HepG2 (cell line): ENCODE results near the gene ABCA2. TPM values are rescaled to one million over a fixed set of nuclear protein-coding genes. Genes with fewer than 3 reads are reported as not detected.

ENCODE experiments used
- ATAC-seq: fragments of 200-7000 bp; cut with Tn5 transposase; 3 replicates; pipeline ENCODE4 v1.9.1; 2020; ENCODE audit warnings: mild to moderate bottlenecking, moderate library complexity
- Bru-seq: library from RNA; stranded (reverse); fragments of 400-500 nt; gene quantifications from one replicate; lab custom pipeline; 2021; lab: Mats Ljungman, UMichigan
- BruChase-seq, 2 experiments: library from RNA; stranded (reverse); fragments of 400-500 nt; gene quantifications; one replicate each; lab custom pipeline; 2021; lab: Mats Ljungman, UMichigan
- BruUV-seq: library from RNA; stranded (reverse); fragments of 400-500 nt; replicated peaks from 2 replicates; lab custom pipeline; 2021; lab: Mats Ljungman, UMichigan
- CTCF ChIA-PET: fragments of 300-600 bp; formaldehyde crosslinking; extraction: SDS; loops from one replicate; lab custom pipeline; 2021; ENCODE audit warnings: low total read pairs, inconsistent platforms, low intra/inter-chr PET ratio; lab: Yijun Ruan, JAX
- POLR2A ChIA-PET: fragments of 350-600 bp; sonication (Branson Sonifier 250); formaldehyde crosslinking; loops from one replicate; lab custom pipeline; 2020; ENCODE audit warnings: antibody characterized with exemption, inconsistent platforms; lab: Yijun Ruan, JAX
- DNase-seq: peaks from one replicate; pipeline ENCODE4 v3.0.0-alpha.2; 2015; ENCODE audit warnings: low spot score
- FAIRE-seq: peaks from 3 replicates; lab custom pipeline; 2011; peaks lifted over from hg19 to GRCh38; lab: Jason Lieb, UNC
- H2AFZ ChIP-seq: one replicate; pipeline ENCODE4 v1.6.1; 2011; ENCODE audit warnings: low read length, inconsistent platforms
- H3K27ac ChIP-seq: fragments of 300-600 bp; 3 replicates; pipeline ENCODE4 v1.8.0; 2011; ENCODE audit warnings: mixed run types, mild to moderate bottlenecking, mixed read lengths, low read length, inconsistent platforms; ENCODE audit not compliant: insufficient read depth; ENCODE audit errors: extremely low read length
- H3K27me3 ChIP-seq, 2 experiments: fragments of 200-600 bp in 1 of 2; 2 replicates in 1 of 2; 3 replicates in 1 of 2; pipeline versions ENCODE4 v1.6.0 to v1.8.0; 2011; ENCODE audit warnings: low read length in 2 of 2, mild to moderate bottlenecking in 2 of 2, moderate library complexity in 2 of 2, inconsistent platforms in 1 of 2; ENCODE audit not compliant: insufficient read depth in 2 of 2, control insufficient read depth in 1 of 2
- H3K36me3 ChIP-seq, 2 experiments: fragments of 200-600 bp in 1 of 2; replicated peaks in 1 of 2; 2 replicates in 1 of 2; 3 replicates in 1 of 2; pipeline versions ENCODE4 v1.5.1 to v1.8.0; 2011; ENCODE audit warnings: low read length in 2 of 2, inconsistent platforms in 1 of 2; ENCODE audit not compliant: insufficient read depth in 2 of 2, control insufficient read depth in 1 of 2
- H3K4me1 ChIP-seq: 2 replicates; pipeline ENCODE4 v1.5.1; 2012; ENCODE audit warnings: low read length, inconsistent platforms; ENCODE audit not compliant: insufficient read depth
- H3K4me2 ChIP-seq: 2 replicates; pipeline ENCODE4 v1.6.0; 2011; ENCODE audit warnings: low read depth, low read length, inconsistent platforms
- H3K4me3 ChIP-seq, 3 experiments: fragments of 200-600 bp in 1 of 3; sonication (generic), shearing (Covaris generic) in 1 of 3; replicated peaks in 1 of 3; 2 replicates each; pipeline ENCODE4 v1.5.1; 2011 to 2016; ENCODE audit warnings: low read length in 3 of 3, inconsistent platforms in 2 of 3, low read depth in 2 of 3, mild to moderate bottlenecking in 2 of 3, control low read depth in 1 of 3, mixed read lengths in 1 of 3; ENCODE audit not compliant: insufficient read depth in 1 of 3
- H3K79me2 ChIP-seq: one replicate; pipeline ENCODE4 v1.6.1; 2011; ENCODE audit warnings: low read length, inconsistent platforms; ENCODE audit not compliant: insufficient read depth
- H3K9ac ChIP-seq: 2 replicates; pipeline ENCODE4 v1.6.0; 2011; ENCODE audit warnings: mild to moderate bottlenecking, low read depth, low read length, inconsistent platforms; ENCODE audit not compliant: insufficient read depth
- H3K9me3 ChIP-seq: 2 replicates; pipeline ENCODE4 v1.5.1; 2012; ENCODE audit warnings: mild to moderate bottlenecking, low read length
- H4K20me1 ChIP-seq: 2 replicates; pipeline ENCODE4 v1.6.0; 2011; ENCODE audit warnings: inconsistent platforms, mild to moderate bottlenecking, low read length, moderate library complexity; ENCODE audit not compliant: insufficient read depth
- JUNB ChIP-seq: sonication (generic); formaldehyde crosslinking; IDR thresholded peaks from 2 replicates; pipeline ENCODE4 v1.8.0; 2022; ENCODE audit warnings: missing genetic modification reagents, mild to moderate bottlenecking, borderline replicate concordance
- ZNF329 ChIP-seq: sonication (generic); formaldehyde crosslinking; IDR thresholded peaks from 2 replicates; pipeline ENCODE4 v1.9.0; 2021; ENCODE audit warnings: low read depth, mild to moderate bottlenecking, missing genetic modification reagents
- ZNF510 ChIP-seq: sonication (generic); formaldehyde crosslinking; IDR thresholded peaks from 2 replicates; pipeline ENCODE4 v1.4.0; 2020; ENCODE audit warnings: low read depth, mild to moderate bottlenecking, missing genetic modification reagents
- WGBS: methylation state at CpG from one replicate; pipeline ENCODE4 v1.1.6; 2017; ENCODE audit warnings: low lambda C conversion rate; 5-methylcytosine and 5-hydroxymethylcytosine counted together
- in situ Hi-C: cut with HindIII; loops from 2 replicates; pipeline ENCODE4 v1.10.0; 2017; ENCODE audit warnings: low pct_unique_long_range_greater_than_20kb; ENCODE audit not compliant: extremely low pct_ligation_motif_present
- intact Hi-C: fragments of 100-400 bp; cut with micrococcal nuclease; formaldehyde crosslinking; loops from one replicate; pipeline ENCODE4 v1.10.0; 2022; ENCODE audit not compliant: unreplicated experiment
- long read RNA-seq, 2 experiments: library from RNA in 1 of 2; library from polyadenylated mRNA in 1 of 2; stranded (forward) in 1 of 2; unstranded in 1 of 2; transcript quantifications; one replicate each; pipeline ENCODE4 v2.0.0, GENCODE V29; 2019 to 2022
- polyA minus RNA-seq, 3 experiments: library from RNA; depleted of rRNA, polyadenylated mRNA; stranded (reverse); fragments of >200 nt; gene quantifications; 2 replicates each; pipeline ENCODE4 v1.2.3, GENCODE V29; 2011; ENCODE audit warnings: low replicate concordance in 1 of 3
- polyA plus RNA-seq, 8 experiments: library from polyadenylated mRNA; depleted of rRNA in 3 of 8; stranded (reverse) in 7 of 8; unstranded in 1 of 8; fragments of >200 nt; fragmentation: Illumina TruSeq in 4 of 8; extraction: Trizol in 4 of 8; gene quantifications; 2 replicates each; pipeline versions ENCODE4 v1.2.1 to v1.2.3, GENCODE V29; 2011 to 2016; ENCODE audit warnings: low read depth in 4 of 8, missing spikeins in 1 of 8, mixed read lengths in 1 of 8; ENCODE audit not compliant: insufficient read depth in 1 of 8
- total RNA-seq, 5 experiments: library from RNA; depleted of rRNA; stranded (reverse); fragments of >200 nt; fragmentation: Illumina TruSeq; extraction: Trizol; gene quantifications; 2 replicates each; pipeline ENCODE4 v1.2.3, GENCODE V29; 2016; ENCODE audit warnings: low read depth in 1 of 5
- TF ChIP-seq, protein P1 (sequence below): sonication (generic); formaldehyde crosslinking; IDR thresholded peaks from 2 replicates; pipeline ENCODE4 v1.5.0; 2020; ENCODE audit warnings: mild to moderate bottlenecking, missing genetic modification reagents
- TF ChIP-seq, protein P2 (sequence below): sonication (generic); formaldehyde crosslinking; IDR thresholded peaks from 2 replicates; pipeline ENCODE4 v1.4.0; 2020; ENCODE audit warnings: mild to moderate bottlenecking, missing genetic modification reagents

Gene ABCA2
- total RNA-seq (2016; rRNA removed; fragmentation: Illumina TruSeq; extraction: Trizol) = 0.72 and 2.9 TPM in 2 replicates
- total RNA-seq (2016; cell fraction: cytosol; rRNA removed; fragmentation: Illumina TruSeq; extraction: Trizol; ENCODE audit: low read depth) = 0.35 and 1.1 TPM in 2 replicates
- 1.1 and 2.6 TPM in 2 replicates for total RNA-seq (2016; cell fraction: insoluble cytoplasmic fraction; rRNA removed; fragmentation: Illumina TruSeq; extraction: Trizol)
- total RNA-seq (2016; cell fraction: membrane; rRNA removed; fragmentation: Illumina TruSeq; extraction: Trizol) = 0.96 and 1.1 TPM in 2 replicates
- 5.7 and 7.0 TPM in 2 replicates for total RNA-seq (2016; cell fraction: nucleus; rRNA removed; fragmentation: Illumina TruSeq; extraction: Trizol)
- 19.2 and 21.0 TPM in 2 replicates for polyA plus RNA-seq (2011; rRNA removed)
- polyA plus RNA-seq (2011; cell fraction: cytosol; rRNA removed) = 8.6 and 13.3 TPM in 2 replicates
- 246 and 388 TPM in 2 replicates for polyA plus RNA-seq (2011; cell fraction: nucleus; rRNA removed)
- 22.2 and 22.7 TPM in 2 replicates for polyA plus RNA-seq (2012)
- 0.33 and 0.37 TPM in 2 replicates for polyA plus RNA-seq (2016; cell fraction: cytosol; fragmentation: Illumina TruSeq; extraction: Trizol; ENCODE audit: low read depth)
- polyA plus RNA-seq (2016; cell fraction: insoluble cytoplasmic fraction; fragmentation: Illumina TruSeq; extraction: Trizol; ENCODE audit: low read depth) = 0.39 and 1.4 TPM in 2 replicates
- polyA plus RNA-seq (2016; cell fraction: membrane; fragmentation: Illumina TruSeq; extraction: Trizol; ENCODE audit: low read depth) = 0.64 and 0.73 TPM in 2 replicates
- 15.6 and 16.5 TPM in 2 replicates for polyA plus RNA-seq (2016; cell fraction: nucleus; fragmentation: Illumina TruSeq; extraction: Trizol; ENCODE audit: insufficient read depth, low read depth)
- 35.7 and 56.6 TPM in 2 replicates for polyA minus RNA-seq (2011; rRNA and poly(A)+ RNA removed; ENCODE audit: low replicate concordance)
- 7.6 and 10.1 TPM in 2 replicates for polyA minus RNA-seq (2011; cell fraction: cytosol; rRNA and poly(A)+ RNA removed)
- 20.8 and 28.6 TPM in 2 replicates for polyA minus RNA-seq (2011; cell fraction: nucleus; rRNA and poly(A)+ RNA removed)
- Bru-seq, nascent RNA = percentile 37 among the genes with signal in this experiment
- BruChase-seq, experiment 1, labeled RNA remaining after a 6-hour chase = percentile 49 among the genes with signal in this experiment
- BruChase-seq, experiment 2, labeled RNA remaining after a 2-hour chase = percentile 44 among the genes with signal in this experiment
- long read RNA-seq, experiment 1 = 0 reads
- long read RNA-seq, experiment 2, full-length matches to known transcripts = 1 of 16 reads
- long read RNA-seq, experiment 2, partial matches to known transcripts = 9 of 16 reads
- long read RNA-seq, experiment 2, other reads (novel, unspliced or antisense) = 6 of 16 reads

DNA sequence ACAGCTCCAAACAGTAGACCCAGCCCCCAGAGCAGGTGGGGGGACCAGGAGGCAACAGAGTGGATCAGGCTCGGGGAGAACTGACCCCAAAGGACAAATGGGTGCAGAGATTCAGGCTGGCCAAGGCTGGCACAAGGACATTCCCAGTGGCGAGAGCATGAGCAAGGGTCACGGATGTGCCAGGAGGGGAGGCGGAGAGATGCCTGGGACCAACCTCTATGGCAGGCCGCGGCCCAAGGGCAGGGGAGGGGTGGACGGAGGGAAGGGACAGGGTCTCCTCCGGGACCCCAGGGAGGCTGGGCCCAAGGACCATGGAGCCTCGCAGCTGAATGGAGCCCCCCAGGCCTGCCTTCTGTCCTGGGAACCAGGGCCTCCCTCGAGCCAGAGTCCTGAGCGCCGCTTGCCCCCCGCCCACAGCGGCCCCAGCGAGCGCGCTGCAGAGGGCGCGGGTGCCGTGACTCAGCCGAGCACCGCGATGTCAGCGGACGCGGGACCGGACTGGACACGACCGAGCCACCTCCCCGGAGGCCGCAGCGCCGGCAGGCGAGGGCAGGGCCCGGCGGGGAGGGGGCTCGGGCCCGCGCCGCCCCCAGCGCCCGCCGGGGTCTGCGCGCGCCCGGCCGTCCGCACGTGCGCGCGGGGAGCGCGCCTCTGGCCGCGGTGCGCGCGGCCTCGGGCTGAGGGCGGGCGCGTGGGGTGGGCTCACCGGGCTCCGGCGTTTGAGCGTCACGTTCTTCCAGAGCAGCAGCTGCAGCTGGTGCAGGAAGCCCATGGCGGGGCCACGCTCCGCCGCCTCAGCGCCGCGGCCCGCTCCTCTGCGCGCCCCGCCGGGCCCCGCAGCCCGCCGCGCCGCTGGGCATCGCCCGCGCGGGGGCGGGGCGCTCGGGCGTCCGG lies at the start of gene ABCA2:
Gene ABCA2 (minus strand): TSS at position 869 of the 894 bp plus-strand sequence. CDS start 97 bp downstream, at position 772.
- Histone ChIP-seq H3K4me2 (peak within 1 kb of the TSS; percentile 95), H3K9ac (peak within 1 kb of the TSS; percentile 57; the same call in 1 of the 2 replicates), H3K36me3 (no peaks in the 10 kb centered on the region), H2AFZ (no peak within 1 kb of the TSS), H3K9me3 (no peaks in the 10 kb centered on the region), H4K20me1 (no peaks in the 10 kb centered on the region), H3K4me3 (peak within 1 kb of the TSS; percentile 46 to 78 (median 58)), H3K27ac (no peak within 1 kb of the TSS), H3K4me1 (peaks cover 87% of the 10 kb centered on the region), H3K79me2 (no peaks in the 10 kb centered on the region), H3K27me3 (peaks cover 0 to 19% of the 10 kb centered on the region in 2 experiments; a peak in 2 of 5 replicates)
- in situ Hi-C loops (no loop called here), intact Hi-C loops (no loop called here)
- POLR2A ChIA-PET = interaction anchor here (1.6 kb wide), 1 partner anchor 28 kb away, joined by 3 read pairs; no protein-coding TSS in a partner anchor
- ATAC-seq = no peak
- no peak for DNase-seq
- no peak for FAIRE-seq
- BruUV-seq = no TSS peak
- WGBS = 13% methylated on average over 1 of the region's 95 CpGs
- CTCF ChIA-PET = interaction anchor here (1.4 kb wide), 1 partner anchor 40 kb away, joined by 4 read pairs; no protein-coding TSS in a partner anchor
- TF ChIP-seq, protein P1, sequence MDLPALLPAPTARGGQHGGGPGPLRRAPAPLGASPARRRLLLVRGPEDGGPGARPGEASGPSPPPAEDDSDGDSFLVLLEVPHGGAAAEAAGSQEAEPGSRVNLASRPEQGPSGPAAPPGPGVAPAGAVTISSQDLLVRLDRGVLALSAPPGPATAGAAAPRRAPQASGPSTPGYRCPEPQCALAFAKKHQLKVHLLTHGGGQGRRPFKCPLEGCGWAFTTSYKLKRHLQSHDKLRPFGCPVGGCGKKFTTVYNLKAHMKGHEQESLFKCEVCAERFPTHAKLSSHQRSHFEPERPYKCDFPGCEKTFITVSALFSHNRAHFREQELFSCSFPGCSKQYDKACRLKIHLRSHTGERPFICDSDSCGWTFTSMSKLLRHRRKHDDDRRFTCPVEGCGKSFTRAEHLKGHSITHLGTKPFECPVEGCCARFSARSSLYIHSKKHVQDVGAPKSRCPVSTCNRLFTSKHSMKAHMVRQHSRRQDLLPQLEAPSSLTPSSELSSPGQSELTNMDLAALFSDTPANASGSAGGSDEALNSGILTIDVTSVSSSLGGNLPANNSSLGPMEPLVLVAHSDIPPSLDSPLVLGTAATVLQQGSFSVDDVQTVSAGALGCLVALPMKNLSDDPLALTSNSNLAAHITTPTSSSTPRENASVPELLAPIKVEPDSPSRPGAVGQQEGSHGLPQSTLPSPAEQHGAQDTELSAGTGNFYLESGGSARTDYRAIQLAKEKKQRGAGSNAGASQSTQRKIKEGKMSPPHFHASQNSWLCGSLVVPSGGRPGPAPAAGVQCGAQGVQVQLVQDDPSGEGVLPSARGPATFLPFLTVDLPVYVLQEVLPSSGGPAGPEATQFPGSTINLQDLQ (CRISPR knock-in tag) = no peak
- no peak for TF ChIP-seq ZNF510 (CRISPR knock-in tag)
- TF ChIP-seq JUNB (CRISPR knock-in tag) = no peak
- no peak for TF ChIP-seq ZNF329 (CRISPR knock-in tag)
- TF ChIP-seq, protein P2, sequence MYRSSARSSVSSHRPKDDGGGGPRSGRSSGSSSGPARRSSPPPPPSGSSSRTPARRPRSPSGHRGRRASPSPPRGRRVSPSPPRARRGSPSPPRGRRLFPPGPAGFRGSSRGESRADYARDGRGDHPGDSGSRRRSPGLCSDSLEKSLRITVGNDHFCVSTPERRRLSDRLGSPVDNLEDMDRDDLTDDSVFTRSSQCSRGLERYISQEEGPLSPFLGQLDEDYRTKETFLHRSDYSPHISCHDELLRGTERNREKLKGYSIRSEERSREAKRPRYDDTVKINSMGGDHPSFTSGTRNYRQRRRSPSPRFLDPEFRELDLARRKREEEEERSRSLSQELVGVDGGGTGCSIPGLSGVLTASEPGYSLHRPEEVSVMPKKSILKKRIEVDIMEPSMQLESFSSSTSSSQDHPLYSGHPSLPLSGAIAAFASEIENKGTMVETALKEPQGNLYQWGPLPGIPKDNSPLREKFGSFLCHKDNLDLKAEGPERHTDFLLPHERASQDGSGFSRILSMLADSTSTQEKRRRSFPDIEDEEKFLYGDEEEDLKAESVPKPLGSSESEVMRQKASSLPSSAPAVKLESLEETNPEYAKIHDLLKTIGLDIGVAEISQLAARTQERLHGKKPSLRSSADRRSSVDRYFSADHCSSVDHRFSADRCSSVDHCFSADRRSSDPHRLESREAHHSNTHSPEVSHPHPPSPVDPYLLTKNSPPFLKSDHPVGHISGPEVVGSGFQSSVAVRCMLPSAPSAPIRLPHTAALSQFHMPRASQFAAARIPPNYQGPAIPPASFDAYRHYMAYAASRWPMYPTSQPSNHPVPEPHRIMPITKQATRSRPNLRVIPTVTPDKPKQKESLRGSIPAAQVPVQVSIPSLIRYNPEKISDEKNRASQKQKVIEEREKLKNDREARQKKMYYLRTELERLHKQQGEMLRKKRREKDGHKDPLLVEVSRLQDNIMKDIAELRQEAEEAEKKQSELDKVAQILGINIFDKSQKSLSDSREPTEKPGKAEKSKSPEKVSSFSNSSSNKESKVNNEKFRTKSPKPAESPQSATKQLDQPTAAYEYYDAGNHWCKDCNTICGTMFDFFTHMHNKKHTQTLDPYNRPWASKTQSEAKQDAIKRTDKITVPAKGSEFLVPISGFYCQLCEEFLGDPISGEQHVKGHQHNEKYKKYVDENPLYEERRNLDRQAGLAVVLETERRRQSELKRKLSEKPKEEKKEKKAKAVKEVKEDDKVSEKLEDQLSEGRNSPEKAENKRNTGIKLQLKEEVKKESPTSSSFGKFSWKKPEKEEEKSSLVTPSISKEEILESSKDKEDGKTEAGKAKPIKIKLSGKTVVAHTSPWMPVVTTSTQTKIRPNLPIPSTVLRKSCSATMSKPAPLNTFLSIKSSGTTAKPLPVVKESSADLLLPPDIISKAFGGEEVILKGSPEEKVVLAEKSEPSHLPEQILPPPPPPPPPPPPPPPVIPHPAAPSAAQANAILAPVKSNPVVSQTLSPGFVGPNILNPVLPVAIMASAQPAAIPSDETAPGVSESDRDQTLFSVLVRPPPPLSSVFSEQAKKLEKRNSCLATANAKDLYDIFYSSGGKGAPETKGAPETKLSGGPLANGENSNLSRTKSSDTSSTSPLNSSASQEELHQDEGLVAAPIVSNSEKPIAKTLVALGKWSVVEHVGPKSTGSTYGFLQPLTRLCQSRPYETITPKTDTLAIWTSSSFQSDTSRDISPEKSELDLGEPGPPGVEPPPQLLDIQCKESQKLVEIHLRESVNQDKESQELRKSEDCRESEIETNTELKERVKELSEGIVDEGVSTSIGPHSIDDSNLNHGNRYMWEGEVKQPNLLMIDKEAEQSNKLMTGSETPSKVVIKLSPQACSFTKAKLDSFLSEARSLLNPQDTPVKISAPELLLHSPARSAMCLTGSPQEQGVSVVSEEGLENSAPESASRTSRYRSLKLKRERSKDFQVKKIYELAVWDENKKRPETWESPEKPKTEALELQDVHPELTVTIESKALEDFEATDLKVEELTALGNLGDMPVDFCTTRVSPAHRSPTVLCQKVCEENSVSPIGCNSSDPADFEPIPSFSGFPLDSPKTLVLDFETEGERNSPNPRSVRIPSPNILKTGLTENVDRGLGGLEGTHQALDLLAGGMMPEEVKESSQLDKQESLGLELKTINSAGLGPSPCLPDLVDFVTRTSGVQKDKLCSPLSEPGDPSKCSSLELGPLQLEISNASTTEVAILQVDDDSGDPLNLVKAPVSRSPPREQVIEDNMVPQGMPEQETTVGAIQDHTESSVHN (CRISPR knock-in tag) = no peak
